Panc1 (cell line): ENCODE results near the gene ITM2C. TPM values are rescaled to one million over a fixed set of nuclear protein-coding genes. Genes with fewer than 3 reads are reported as not detected.

Experiments used
- ATAC-seq: fragments of 200-7000 bp; cut with Tn5 transposase; 2 replicates; pipeline ENCODE4 v1.9.1; 2020; ENCODE audit warnings: mild to moderate bottlenecking, moderate library complexity
- BruUV-seq: library from RNA; stranded (reverse); fragments of 400-500 nt; replicated peaks from 2 replicates; lab custom pipeline; 2021; lab: Mats Ljungman, UMichigan
- CTCF ChIA-PET: fragments of 300-600 bp; sonication (Branson Sonifier 250); formaldehyde crosslinking; loops from one replicate; lab custom pipeline; 2022; ENCODE audit warnings: antibody characterized with exemption; lab: Charles Lee
- POLR2A ChIA-PET: fragments of 300-600 bp; sonication (Branson Sonifier 250); formaldehyde crosslinking; loops from one replicate; lab custom pipeline; 2022; ENCODE audit warnings: antibody characterized with exemption; lab: Charles Lee
- DNase-seq: peaks from one replicate; pipeline ENCODE4 v3.0.0-alpha.2; 2010; ENCODE audit warnings: low read depth, low spot score
- H3K27ac ChIP-seq: 2 replicates; pipeline ENCODE4 v1.5.1; 2011; ENCODE audit warnings: mild to moderate bottlenecking, low read length, inconsistent platforms
- H3K27me3 ChIP-seq: fragments of 200-500 bp; sonication (Bioruptor generic); 2 replicates; pipeline ENCODE4 v1.6.0; 2014; ENCODE audit warnings: low read length, inconsistent platforms; ENCODE audit not compliant: control insufficient read depth, insufficient read depth
- H3K36me3 ChIP-seq: fragments of 200-500 bp; sonication (Bioruptor generic); 2 replicates; pipeline ENCODE4 v1.5.1; 2014; ENCODE audit warnings: inconsistent platforms, mild to moderate bottlenecking, low read length, moderate library complexity; ENCODE audit not compliant: control insufficient read depth, insufficient read depth
- H3K4me1 ChIP-seq: 2 replicates; pipeline ENCODE4 v1.5.1; 2011; ENCODE audit warnings: inconsistent platforms, mild to moderate bottlenecking, low read length, moderate library complexity; ENCODE audit not compliant: control insufficient read depth, insufficient read depth
- H3K4me3 ChIP-seq, 2 experiments: 2 replicates each; pipeline ENCODE4 v1.5.1; 2011 to 2012; ENCODE audit warnings: low read depth in 2 of 2, low read length in 2 of 2, mild to moderate bottlenecking in 2 of 2, inconsistent platforms in 1 of 2, moderate library complexity in 1 of 2
- H3K9me3 ChIP-seq: fragments of 200-500 bp; sonication (Bioruptor generic); 2 replicates; pipeline ENCODE4 v1.5.1; 2014; ENCODE audit warnings: low read depth, mild to moderate bottlenecking, inconsistent platforms, low read length, moderate library complexity; ENCODE audit not compliant: control insufficient read depth, insufficient read depth
- POLR2AphosphoS5 ChIP-seq: IDR thresholded peaks from 2 replicates; pipeline ENCODE4 v1.6.1; 2012; ENCODE audit warnings: mild to moderate bottlenecking, low read depth, low read length, moderate library complexity
- REST ChIP-seq, 2 experiments: IDR thresholded peaks; 2 replicates each; pipeline ENCODE4 v1.6.1; 2011 to 2012; ENCODE audit warnings: low read depth in 2 of 2, control low read depth in 1 of 2, low read length in 1 of 2, mild to moderate bottlenecking in 1 of 2, moderate library complexity in 1 of 2; ENCODE audit not compliant: insufficient read depth in 1 of 2
- SIN3A ChIP-seq: IDR thresholded peaks from 2 replicates; pipeline ENCODE4 v1.6.1; 2012; ENCODE audit warnings: low read depth, mild to moderate bottlenecking, low read length, moderate library complexity, borderline replicate concordance; ENCODE audit not compliant: insufficient read depth
- TCF7L2 ChIP-seq: IDR thresholded peaks from 2 replicates; pipeline ENCODE4 v1.6.1; 2011; ENCODE audit warnings: mild to moderate bottlenecking, low read depth, low read length, inconsistent platforms
- in situ Hi-C: cut with HindIII; loops from 2 replicates; pipeline ENCODE4 v1.10.0; 2016; ENCODE audit warnings: low sequenced_read_pairs, low pct_unique_long_range_greater_than_20kb
- intact Hi-C: fragments of 100-400 bp; cut with micrococcal nuclease; formaldehyde crosslinking; loops from one replicate; pipeline ENCODE4 v1.10.0; 2022; ENCODE audit not compliant: unreplicated experiment
- total RNA-seq: library from RNA; stranded (reverse); gene quantifications from one replicate; pipeline ENCODE4 v1.2.1, GENCODE V29; 2021; ENCODE audit not compliant: unreplicated experiment
- TF ChIP-seq, protein P1 (sequence below): fragments of 450-650 bp; IDR thresholded peaks from 2 replicates; pipeline ENCODE4 v1.5.1; 2017; ENCODE audit warnings: mild to moderate bottlenecking

The ITM2C gene
- total RNA-seq, 1 experiment from 2014 or later: 114 TPM

GRCh38 chr2:230895536-230896345, 31.0 kb downstream of the ITM2C start:
- H3K27me3 ChIP-seq: no peaks in the 10 kb centered on the region
- no peaks in the 10 kb centered on the region for H3K9me3 ChIP-seq
- ChIA-PET CTCF (no interaction called here), POLR2A (interaction anchor here (0.5 kb wide), 1 partner anchor 248 kb away, joined by 4 read pairs; no protein-coding TSS in a partner anchor)
- H3K36me3 ChIP-seq: no peaks in the 10 kb centered on the region
- H3K27ac ChIP-seq: no peak overlapping the region
- in situ Hi-C loops: no loop called here
- no peak overlapping the region for H3K4me3 ChIP-seq
- TF ChIP-seq SIN3A: no peak
- no peak for TF ChIP-seq REST (IDR thresholded peaks at IDR 0.05; ENCODE audit: insufficient read depth in 1 of 2, low read depth in 2 of 2, low read length in 1 of 2)
- no peak for TF ChIP-seq POLR2AphosphoS5
- H3K4me1 ChIP-seq: no peaks in the 10 kb centered on the region; the same call in 1 of the 2 replicates
- BruUV-seq: no TSS peak
- ATAC-seq (no peak), DNase-seq (no peak)
- intact Hi-C loops: no loop called here

- intact Hi-C loops (no loop called here), in situ Hi-C loops (no loop called here)
- ATAC-seq: no peak
- no peak for DNase-seq
- no peaks in the 10 kb centered on the region for H3K9me3 ChIP-seq
- ChIA-PET POLR2A (interaction anchor here (0.5 kb wide), 1 partner anchor 248 kb away, joined by 4 read pairs; no protein-coding TSS in a partner anchor), CTCF (no interaction called here)
- no peak overlapping the region for H3K27ac ChIP-seq
- no peak overlapping the region for H3K4me3 ChIP-seq
- no TSS peak for BruUV-seq
- no peaks in the 10 kb centered on the region for H3K36me3 ChIP-seq
- no peaks in the 10 kb centered on the region for H3K27me3 ChIP-seq
- no peaks in the 10 kb centered on the region; the same call in 1 of the 2 replicates for H3K4me1 ChIP-seq
- TF ChIP-seq, protein P1, sequence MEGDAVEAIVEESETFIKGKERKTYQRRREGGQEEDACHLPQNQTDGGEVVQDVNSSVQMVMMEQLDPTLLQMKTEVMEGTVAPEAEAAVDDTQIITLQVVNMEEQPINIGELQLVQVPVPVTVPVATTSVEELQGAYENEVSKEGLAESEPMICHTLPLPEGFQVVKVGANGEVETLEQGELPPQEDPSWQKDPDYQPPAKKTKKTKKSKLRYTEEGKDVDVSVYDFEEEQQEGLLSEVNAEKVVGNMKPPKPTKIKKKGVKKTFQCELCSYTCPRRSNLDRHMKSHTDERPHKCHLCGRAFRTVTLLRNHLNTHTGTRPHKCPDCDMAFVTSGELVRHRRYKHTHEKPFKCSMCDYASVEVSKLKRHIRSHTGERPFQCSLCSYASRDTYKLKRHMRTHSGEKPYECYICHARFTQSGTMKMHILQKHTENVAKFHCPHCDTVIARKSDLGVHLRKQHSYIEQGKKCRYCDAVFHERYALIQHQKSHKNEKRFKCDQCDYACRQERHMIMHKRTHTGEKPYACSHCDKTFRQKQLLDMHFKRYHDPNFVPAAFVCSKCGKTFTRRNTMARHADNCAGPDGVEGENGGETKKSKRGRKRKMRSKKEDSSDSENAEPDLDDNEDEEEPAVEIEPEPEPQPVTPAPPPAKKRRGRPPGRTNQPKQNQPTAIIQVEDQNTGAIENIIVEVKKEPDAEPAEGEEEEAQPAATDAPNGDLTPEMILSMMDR: no peak
- TF ChIP-seq REST (IDR thresholded peaks at IDR 0.05; ENCODE audit: insufficient read depth in 1 of 2, low read depth in 2 of 2, low read length in 1 of 2) (no peak), POLR2AphosphoS5 (no peak), TCF7L2 (no peak), SIN3A (no peak)
Measured at GRCh38 chr2:230896346-230897115, 31.8 kb downstream of the ITM2C start.
